Measurements from ENCODE around the gene APOL4.
"Not testable (repeated sequence)": the region's sequence is repeated elsewhere in the genome, so short reads cannot be mapped to it uniquely, and the experiment has no call there.

The APOL4 gene

DNA sequence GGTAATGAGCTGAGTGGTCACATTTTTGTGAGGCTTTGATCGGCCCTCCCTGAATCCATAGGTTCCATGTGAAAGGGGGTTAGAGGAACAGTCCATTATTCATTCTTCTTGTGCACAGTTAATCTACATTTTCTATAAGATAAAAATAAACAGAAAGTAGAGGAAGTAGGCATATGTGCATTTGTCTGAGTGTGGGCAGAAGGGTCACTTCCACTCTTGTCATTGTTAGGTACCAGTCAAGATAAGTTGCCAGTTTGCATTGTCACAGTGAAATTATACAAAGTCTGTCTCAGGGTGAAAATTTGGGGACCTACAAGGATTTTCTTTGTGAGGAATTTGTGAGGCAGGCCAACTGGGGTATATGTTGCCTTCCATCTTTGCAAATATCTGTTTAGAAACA, 4.6 kb upstream of the APOL4 start:
- H3K4me3 ChIP-seq (replicated peaks; ENCODE audit: low read depth, low read length): no peak overlapping the region
- TF ChIP-seq CTCF (IDR thresholded peaks at IDR 0.05; ENCODE audit: low read depth, low read length, missing control alignments): no peak
- DNase-seq (ENCODE audit: extremely low read depth, low read depth): no peak

GRCh38 chr22:36205573-36205972, 4.0 kb upstream of the APOL4 start:
- not testable (repeated sequence) for DNase-seq (ENCODE audit: extremely low read depth, low read depth); H3K4me3 ChIP-seq (replicated peaks; ENCODE audit: low read depth, low read length)

DNA sequence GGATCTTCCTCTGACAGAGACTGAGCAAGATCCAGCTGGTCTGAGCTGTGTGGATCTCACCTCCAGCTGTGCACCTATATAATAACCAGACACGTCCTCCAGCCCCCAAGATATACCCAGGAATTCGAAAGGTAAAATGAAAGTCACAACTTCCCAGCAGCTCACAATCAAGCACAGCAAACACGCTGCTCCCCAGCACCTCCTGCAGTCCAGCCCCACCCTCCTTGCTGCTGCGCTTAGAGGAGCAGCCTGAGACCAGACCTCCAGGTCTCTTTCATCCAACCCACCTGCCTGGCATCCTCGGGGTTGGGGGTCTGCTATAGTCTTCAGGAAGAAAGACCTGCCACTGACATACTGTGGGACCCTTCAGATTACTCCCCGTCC, 3.0 kb upstream of the APOL4 start:
- no peak for TF ChIP-seq CTCF (IDR thresholded peaks at IDR 0.05; ENCODE audit: low read depth, low read length, missing control alignments)
- DNase-seq (ENCODE audit: extremely low read depth, low read depth): no peak
- H3K4me3 ChIP-seq (replicated peaks; ENCODE audit: low read depth, low read length): peak overlapping the region; percentile 20; the same call in 1 of the 2 replicates

GRCh38 chr22:36204001-36204631, 2.5 kb upstream of the APOL4 start:
- TF ChIP-seq CTCF (IDR thresholded peaks at IDR 0.05; ENCODE audit: low read depth, low read length, missing control alignments): no peak
- DNase-seq (ENCODE audit: extremely low read depth, low read depth): no peak
- peak overlapping the region; percentile 20; the same call in 1 of the 2 replicates for H3K4me3 ChIP-seq (replicated peaks; ENCODE audit: low read depth, low read length)

DNA sequence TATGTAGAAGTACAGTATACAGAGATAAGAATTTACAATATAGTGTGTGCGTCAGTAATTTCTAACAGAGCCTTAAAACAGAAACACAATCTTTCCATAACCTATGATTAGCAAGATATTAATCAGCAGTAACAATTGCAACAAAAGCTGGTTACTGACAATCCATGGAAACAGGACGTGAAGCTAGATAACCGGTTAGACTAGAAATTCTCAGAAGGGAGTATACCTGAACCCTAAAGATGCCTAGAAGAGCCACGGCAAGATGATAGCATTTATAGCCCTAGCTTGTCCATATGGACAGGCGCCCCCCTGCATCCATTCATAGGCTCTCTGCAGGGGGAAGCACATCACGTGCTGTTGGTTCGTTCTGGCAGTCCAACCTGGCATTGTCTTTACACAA, 1.8 kb upstream of the APOL4 start:
- H3K4me3 ChIP-seq (replicated peaks; ENCODE audit: low read depth, low read length); DNase-seq (ENCODE audit: extremely low read depth, low read depth): not testable (repeated sequence)

GRCh38 chr22:36202906-36203305, 1.3 kb upstream of the APOL4 start:
- H3K4me3 ChIP-seq (replicated peaks; ENCODE audit: low read depth, low read length); DNase-seq (ENCODE audit: extremely low read depth, low read depth): not testable (repeated sequence)

- DNase-seq (ENCODE audit: extremely low read depth, low read depth); H3K4me3 ChIP-seq (replicated peaks; ENCODE audit: low read depth, low read length): not testable (repeated sequence)
These were observed 584 bp downstream of the APOL4 start for GRCh38 chr22:36201025-36201424.

DNA sequence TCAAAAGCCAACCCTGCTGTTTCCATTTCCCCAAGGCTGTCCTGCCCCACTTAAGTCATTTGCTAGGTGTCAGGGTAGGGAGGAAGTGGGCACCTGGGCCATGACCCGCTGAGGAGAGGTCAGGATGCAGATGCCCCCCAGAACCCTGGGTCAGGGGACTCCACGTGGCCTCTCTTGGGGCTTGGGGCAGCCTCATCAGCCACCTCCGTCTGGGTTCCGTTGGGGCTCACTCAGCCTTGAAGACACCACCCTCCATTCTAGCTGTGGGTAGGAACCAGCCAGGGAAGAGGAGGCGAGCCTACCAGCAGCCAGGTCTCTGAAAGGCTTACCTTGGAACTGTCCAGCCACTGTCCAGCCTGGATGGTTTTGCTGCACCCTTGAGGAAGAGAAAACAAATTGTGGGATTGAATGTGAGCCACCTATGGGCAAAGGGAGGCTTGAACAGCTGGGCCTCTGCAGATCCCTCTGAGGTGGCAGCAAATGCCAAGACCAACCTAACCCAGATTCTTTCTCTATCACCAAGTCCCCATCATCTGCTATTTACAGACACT, 2.5 kb downstream of the APOL4 start:
- H3K4me3 ChIP-seq (replicated peaks; ENCODE audit: low read depth, low read length): no peak overlapping the region
- no peak for TF ChIP-seq CTCF (IDR thresholded peaks at IDR 0.05; ENCODE audit: low read depth, low read length, missing control alignments)
- no peak for DNase-seq (ENCODE audit: extremely low read depth, low read depth)

DNA sequence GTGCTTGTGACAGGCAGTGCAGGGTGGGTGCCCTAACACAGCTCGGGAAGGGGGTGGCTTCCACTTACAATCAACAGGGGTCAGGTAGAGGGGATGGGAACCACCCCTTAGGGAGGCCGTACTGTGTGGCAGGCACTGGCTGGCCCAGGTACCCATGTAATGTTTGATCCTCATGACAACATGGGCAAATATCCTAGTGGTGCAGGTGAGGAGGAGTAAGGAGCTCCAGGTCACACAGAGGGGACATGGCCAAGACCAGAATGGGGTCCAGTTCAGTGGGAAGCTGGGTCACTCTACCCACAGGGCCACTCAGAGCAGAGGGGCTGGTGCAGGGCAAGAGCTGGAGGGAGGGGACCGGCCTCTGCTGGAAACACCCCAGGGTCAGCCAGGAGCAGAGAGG, 3.1 kb downstream of the APOL4 start:
- H3K4me3 ChIP-seq (replicated peaks; ENCODE audit: low read depth, low read length): no peak overlapping the region
- DNase-seq (ENCODE audit: extremely low read depth, low read depth): no peak
- TF ChIP-seq CTCF (IDR thresholded peaks at IDR 0.05; ENCODE audit: low read depth, low read length, missing control alignments): no peak

All from HFF-Myc (cell line).